Nephron (organoid): ENCODE data around the gene CENPS.
"Not testable (repeated sequence)": the region's sequence is repeated elsewhere in the genome, so short reads cannot be mapped to it uniquely, and the experiment has no call there.

ENCODE experiments used
- H3K27ac Mint-ChIP-seq, 3 experiments: 2 replicates each; pipeline ENCODE4 v1.8.0; 2020; ENCODE audit warnings: mixed read lengths in 3 of 3, mild to moderate bottlenecking in 2 of 3, moderate library complexity in 1 of 3
- H3K27me3 Mint-ChIP-seq: 2 replicates; pipeline ENCODE4 v1.8.0; 2021; ENCODE audit warnings: low read depth, mild to moderate bottlenecking, moderate library complexity, mixed read lengths
- H3K36me3 Mint-ChIP-seq: 2 replicates; pipeline ENCODE4 v1.8.0; 2020; ENCODE audit warnings: low read depth, mixed read lengths
- H3K4me1 Mint-ChIP-seq: 2 replicates; pipeline ENCODE4 v1.8.0; 2020; ENCODE audit warnings: mixed read lengths
- H3K4me3 Mint-ChIP-seq, 3 experiments: 2 replicates each; pipeline ENCODE4 v1.8.0; 2020; ENCODE audit warnings: mild to moderate bottlenecking in 3 of 3, mixed read lengths in 3 of 3, moderate library complexity in 2 of 3
- H3K9me3 Mint-ChIP-seq: 2 replicates; pipeline ENCODE4 v1.8.0; 2020; ENCODE audit warnings: mixed read lengths
- TF ChIP-seq, protein P1 (sequence below), 3 experiments: fragments of 200-600 bp; sonication (generic); IDR thresholded peaks; one replicate each; pipeline ENCODE4 v1.5.0; 2021; ENCODE audit warnings: antibody characterized with exemption in 3 of 3; ENCODE audit not compliant: unreplicated experiment in 3 of 3

Gene CENPS

DNA sequence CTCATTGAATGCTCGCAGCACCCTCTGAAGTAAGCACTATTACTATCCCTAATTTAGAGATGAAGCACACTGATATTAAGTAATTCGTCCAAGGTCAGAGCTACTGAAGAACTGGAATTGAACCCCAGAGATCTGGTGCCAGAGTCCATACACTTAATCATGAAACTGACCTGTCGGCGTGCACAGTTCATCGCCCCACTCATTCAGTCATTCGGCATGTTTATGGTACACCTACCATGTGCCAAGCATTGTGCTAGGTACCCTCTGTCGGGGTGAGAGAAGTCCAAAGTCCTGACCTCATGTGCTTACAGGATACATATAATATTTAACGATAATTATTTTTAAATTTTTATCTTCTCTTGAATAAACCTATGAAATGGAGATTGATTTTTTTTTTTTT lies 5.6 kb upstream of the CENPS start:
- H3K27me3 Mint-ChIP-seq, result no peaks in the 10 kb centered on the region
- H3K4me1 Mint-ChIP-seq, result peaks cover 16% of the 10 kb centered on the region
- H3K4me3 Mint-ChIP-seq, result no peak overlapping the region
- TF ChIP-seq, protein P1, sequence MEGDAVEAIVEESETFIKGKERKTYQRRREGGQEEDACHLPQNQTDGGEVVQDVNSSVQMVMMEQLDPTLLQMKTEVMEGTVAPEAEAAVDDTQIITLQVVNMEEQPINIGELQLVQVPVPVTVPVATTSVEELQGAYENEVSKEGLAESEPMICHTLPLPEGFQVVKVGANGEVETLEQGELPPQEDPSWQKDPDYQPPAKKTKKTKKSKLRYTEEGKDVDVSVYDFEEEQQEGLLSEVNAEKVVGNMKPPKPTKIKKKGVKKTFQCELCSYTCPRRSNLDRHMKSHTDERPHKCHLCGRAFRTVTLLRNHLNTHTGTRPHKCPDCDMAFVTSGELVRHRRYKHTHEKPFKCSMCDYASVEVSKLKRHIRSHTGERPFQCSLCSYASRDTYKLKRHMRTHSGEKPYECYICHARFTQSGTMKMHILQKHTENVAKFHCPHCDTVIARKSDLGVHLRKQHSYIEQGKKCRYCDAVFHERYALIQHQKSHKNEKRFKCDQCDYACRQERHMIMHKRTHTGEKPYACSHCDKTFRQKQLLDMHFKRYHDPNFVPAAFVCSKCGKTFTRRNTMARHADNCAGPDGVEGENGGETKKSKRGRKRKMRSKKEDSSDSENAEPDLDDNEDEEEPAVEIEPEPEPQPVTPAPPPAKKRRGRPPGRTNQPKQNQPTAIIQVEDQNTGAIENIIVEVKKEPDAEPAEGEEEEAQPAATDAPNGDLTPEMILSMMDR (IDR thresholded peaks at IDR 0.05; ENCODE audit: unreplicated experiment in 3 of 3), result no peak
- no peak overlapping the region for H3K27ac Mint-ChIP-seq
- peaks cover 27% of the 10 kb centered on the region for H3K36me3 Mint-ChIP-seq
- H3K9me3 Mint-ChIP-seq, result no peaks in the 10 kb centered on the region

DNA sequence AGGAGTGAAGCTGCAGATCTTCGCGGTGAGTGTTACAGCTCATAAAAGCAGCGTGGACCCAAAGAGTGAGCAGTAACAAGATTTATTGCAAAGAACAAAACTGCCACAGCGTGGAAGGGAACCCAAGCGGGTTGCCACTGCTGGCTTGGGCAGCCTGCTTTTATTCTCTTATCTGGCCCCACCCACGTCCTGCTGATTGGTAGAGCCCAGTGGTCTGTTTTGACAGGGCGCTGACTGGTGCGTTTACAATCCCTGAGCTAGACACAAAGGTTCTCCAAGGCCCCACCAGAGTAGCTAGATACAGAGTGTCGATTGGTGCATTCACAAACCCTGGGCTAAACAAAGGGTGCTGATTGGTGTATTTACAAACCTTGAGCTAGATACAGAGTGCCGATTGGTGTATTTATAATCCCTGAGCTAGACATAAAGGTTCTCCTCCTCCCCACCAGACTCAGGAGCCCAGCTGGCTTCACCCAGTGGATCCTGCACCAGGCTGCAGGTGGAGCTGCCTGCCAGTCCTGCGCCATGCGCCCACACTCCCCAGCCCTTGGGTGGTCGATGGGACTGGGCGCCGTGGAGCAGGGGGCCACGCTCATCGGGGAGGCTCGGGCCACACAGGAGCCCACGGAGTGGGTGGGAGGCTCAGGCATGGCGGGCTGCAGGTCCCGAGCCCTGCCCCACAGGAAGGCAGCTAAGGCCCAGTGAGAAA lies 4.3 kb upstream of the CENPS start:
- Mint-ChIP-seq H3K36me3 (peaks cover 16% of the 10 kb centered on the region), H3K27ac (peak overlapping the region; percentile 74 to 96 (median 86)), H3K4me1 (peaks cover 24% of the 10 kb centered on the region), H3K4me3 (peak overlapping the region; percentile 8 to 56 (median 27))
- H3K27me3 Mint-ChIP-seq, H3K9me3 Mint-ChIP-seq: not testable (repeated sequence)

DNA sequence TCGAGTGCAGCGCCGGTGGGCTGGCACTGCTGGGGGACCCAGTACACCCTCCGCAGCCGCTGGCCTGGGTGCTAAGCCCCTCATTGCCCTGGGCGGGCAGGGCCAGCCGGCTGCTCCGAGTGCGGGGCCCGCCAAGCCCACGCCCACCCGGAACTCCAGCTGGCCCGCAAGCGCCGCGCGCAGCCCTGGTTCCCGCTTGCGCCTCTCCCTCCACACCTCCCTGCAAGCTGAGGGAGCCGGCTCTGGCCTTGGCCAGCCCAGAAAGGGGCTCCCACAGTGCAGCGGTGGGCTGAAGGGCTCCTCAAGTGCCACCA lies 3.7 kb upstream of the CENPS start:
- not testable (repeated sequence) for H3K9me3 Mint-ChIP-seq, H3K27ac Mint-ChIP-seq, H3K27me3 Mint-ChIP-seq, H3K4me3 Mint-ChIP-seq
- Mint-ChIP-seq H3K36me3 (peaks cover 11% of the 10 kb centered on the region), H3K4me1 (peaks cover 28% of the 10 kb centered on the region)

DNA sequence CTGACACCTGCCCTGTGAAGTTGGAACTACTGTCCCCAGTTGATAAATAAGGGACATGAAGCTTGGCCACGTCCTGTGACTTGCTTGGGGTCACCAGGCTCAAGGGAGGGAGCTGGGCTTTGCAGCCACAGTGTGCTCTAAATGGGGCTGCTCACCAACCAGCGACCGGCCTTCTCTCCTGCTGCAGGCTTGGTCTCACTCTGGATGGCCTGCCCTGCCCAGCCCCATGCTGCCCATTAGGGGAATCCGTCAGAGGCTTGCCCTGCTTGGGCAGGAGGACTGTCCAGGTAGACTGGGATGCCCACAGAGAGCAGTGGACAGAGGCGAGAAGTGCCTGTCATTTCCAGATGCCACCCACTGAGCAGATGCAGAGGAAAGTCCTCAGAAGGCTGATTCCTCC lies 1.2 kb upstream of the CENPS start:
- Mint-ChIP-seq H3K36me3 (peaks cover under 1% of the 10 kb centered on the region), H3K4me1 (peaks cover 36% of the 10 kb centered on the region), H3K4me3 (peak overlapping the region; percentile 89 to 95 (median 92)), H3K27ac (no peak overlapping the region), H3K9me3 (no peaks in the 10 kb centered on the region), H3K27me3 (no peaks in the 10 kb centered on the region)
- TF ChIP-seq, protein P1 (IDR thresholded peaks at IDR 0.05; ENCODE audit: unreplicated experiment in 3 of 3), result no peak

DNA sequence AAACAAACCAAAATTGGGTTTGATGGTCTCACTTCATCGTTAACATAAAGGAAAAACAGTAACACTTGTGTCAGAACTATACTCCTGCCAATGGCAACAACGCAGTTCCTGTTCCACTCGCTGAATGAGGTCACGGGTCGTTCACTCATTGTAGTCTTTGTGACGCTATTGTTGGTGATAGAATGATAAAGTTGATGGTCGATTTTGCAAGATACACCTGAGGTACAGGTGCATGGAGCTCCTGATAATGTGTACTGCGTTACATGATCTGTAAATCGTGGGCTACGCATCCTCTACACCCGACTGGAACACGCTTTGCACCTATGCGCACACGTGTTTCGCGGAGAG lies 391 bp upstream of the CENPS start:
- peaks cover 36% of the 10 kb centered on the region for H3K4me1 Mint-ChIP-seq
- H3K36me3 Mint-ChIP-seq, result no peaks in the 10 kb centered on the region
- peak overlapping the region; percentile 69 to 92 (median 85) for H3K27ac Mint-ChIP-seq
- TF ChIP-seq, protein P1 (IDR thresholded peaks at IDR 0.05; ENCODE audit: unreplicated experiment in 3 of 3), result no peak
- no peaks in the 10 kb centered on the region for H3K9me3 Mint-ChIP-seq
- peak overlapping the region; percentile 89 to 95 (median 92) for H3K4me3 Mint-ChIP-seq
- no peaks in the 10 kb centered on the region for H3K27me3 Mint-ChIP-seq

DNA sequence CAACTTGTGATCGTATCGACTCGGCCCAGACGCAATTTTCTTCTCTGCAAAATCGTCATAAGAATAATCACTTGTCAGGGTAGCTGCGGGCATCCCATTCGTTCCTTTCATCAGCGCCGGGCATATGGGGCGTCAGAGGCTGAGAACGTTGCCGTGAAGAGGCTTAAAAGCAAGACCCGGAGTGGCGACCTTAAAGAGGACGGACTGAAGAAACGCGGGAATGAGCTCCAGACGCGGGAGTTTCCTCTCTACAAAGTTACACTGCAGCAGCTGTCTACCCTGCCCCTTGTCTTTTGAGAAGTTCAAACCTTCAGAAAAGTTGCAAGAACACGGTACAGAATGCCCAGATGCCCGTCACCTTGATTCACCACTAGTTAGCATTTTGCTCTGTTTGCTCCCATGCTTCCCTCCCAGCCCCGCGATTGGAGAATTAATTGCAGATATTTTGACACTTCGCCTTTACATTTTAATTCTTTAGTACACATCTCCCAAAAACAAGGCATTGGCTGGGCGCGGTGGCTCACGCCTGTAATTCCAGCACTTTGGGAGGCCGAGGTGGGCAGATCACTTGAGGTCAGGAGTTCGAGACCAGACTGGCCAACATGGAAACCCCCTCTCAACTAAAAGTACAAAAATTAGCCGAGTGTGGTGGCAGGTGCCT lies 967 bp downstream of the CENPS start:
- Mint-ChIP-seq H3K36me3 (no peaks in the 10 kb centered on the region), H3K27ac (peak overlapping the region; percentile 85 to 92 (median 91)), H3K4me3 (peak overlapping the region; percentile 89 to 95 (median 92)), H3K9me3 (no peaks in the 10 kb centered on the region), H3K4me1 (peaks cover 28% of the 10 kb centered on the region), H3K27me3 (no peaks in the 10 kb centered on the region)
- TF ChIP-seq, protein P1 (IDR thresholded peaks at IDR 0.05; ENCODE audit: unreplicated experiment in 3 of 3), result no peak
